ENCODE measurements around the gene CDYL.

GRCh38 chr6:4939241-4939640 is 163.0 kb downstream of the CDYL start:
- no peak for TF ChIP-seq CTCF (conservative IDR thresholded peaks at IDR 0.05; ENCODE audit: low read depth, low read length)
- TF ChIP-seq EZH2phosphoT487 (IDR thresholded peaks at IDR 0.05; ENCODE audit: borderline replicate concordance, low read length) = no peak

Data from PC-3 (cell line).